Body of pancreas (tissue), 4 donors: ENCODE data around the gene EP300.

Experiments
- POLR2A ChIP-seq, 3 donors: fragments of 450-650 bp; IDR thresholded peaks; one replicate each; pipeline ENCODE4 v1.6.1; 2016; ENCODE audit warnings: antibody characterized with exemption in 3 of 3, mild to moderate bottlenecking in 2 of 3
- TF ChIP-seq, protein P1 (sequence below), 7 experiments: fragments of 450-650 bp in 4 of 7; fragments of 200-600 bp in 3 of 7; sonication (generic) in 3 of 7; IDR thresholded peaks; one replicate each; pipeline ENCODE4 v1.5.1; 2016 to 2019; ENCODE audit warnings: antibody characterized with exemption in 7 of 7

DNA sequence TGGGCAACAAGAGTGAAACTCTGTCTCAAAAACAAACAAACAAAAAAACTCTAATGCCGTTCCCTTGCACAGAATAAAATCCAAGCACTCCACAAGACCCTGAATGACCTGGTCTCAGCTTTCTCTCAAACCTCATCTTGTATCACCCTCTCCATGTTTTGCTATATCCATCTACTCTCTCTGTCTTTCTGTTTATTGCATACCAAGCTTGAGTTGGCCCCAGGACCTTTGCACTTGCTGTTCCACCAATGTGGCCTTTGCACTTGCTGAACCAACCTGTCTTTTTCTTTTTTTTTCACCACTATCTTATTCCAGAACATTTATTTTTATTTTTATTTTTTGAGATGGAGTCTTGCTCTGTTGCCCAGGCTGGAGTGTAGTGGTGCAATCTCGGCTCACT lies 110.7 kb downstream of the EP300 start:
- TF ChIP-seq, protein P1, sequence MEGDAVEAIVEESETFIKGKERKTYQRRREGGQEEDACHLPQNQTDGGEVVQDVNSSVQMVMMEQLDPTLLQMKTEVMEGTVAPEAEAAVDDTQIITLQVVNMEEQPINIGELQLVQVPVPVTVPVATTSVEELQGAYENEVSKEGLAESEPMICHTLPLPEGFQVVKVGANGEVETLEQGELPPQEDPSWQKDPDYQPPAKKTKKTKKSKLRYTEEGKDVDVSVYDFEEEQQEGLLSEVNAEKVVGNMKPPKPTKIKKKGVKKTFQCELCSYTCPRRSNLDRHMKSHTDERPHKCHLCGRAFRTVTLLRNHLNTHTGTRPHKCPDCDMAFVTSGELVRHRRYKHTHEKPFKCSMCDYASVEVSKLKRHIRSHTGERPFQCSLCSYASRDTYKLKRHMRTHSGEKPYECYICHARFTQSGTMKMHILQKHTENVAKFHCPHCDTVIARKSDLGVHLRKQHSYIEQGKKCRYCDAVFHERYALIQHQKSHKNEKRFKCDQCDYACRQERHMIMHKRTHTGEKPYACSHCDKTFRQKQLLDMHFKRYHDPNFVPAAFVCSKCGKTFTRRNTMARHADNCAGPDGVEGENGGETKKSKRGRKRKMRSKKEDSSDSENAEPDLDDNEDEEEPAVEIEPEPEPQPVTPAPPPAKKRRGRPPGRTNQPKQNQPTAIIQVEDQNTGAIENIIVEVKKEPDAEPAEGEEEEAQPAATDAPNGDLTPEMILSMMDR (IDR thresholded peaks at IDR 0.05) = no peak
- no peak for TF ChIP-seq POLR2A (IDR thresholded peaks at IDR 0.05)
